ENCODE data around the gene ANKS1B.
"Not testable (repeated sequence)": the region's sequence is repeated elsewhere in the genome, so short reads cannot be mapped to it uniquely, and the experiment has no call there.

ANKS1B gene

DNA sequence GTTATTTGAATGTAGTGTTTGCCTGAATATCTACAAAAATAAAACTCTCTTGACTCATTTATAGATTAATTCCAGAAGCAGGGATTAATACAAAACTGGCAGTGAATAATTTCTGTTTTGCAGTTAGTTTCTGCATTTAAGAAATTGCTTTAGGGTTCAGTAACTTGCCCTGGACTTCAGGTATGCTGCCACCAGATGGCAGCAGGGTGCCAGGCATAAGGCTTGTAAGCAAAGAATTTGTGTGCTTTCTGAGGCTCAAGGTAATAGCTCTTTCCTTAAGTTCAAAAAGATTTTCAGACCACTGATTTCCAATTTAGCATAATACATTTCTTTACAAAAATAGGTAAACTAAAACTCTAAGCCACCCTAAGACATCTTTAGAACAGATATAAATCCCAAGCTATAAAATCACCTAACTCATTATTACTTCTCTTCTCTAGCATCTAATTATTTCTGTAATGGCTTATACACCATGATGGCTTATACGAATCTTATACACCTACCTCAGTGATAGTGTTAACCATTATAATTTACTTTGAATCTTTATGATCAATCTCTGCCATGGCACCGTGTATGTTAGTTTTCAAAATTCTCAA, 941.3 kb downstream of the ANKS1B start:
- H3K9ac ChIP-seq: no peak overlapping the region
- no peaks in the 10 kb centered on the region for H3K36me3 ChIP-seq (ENCODE audit: control insufficient read depth, insufficient read depth, low read length)
- H2AFZ ChIP-seq: no peak overlapping the region
- no peaks in the 10 kb centered on the region for H3K27me3 ChIP-seq (ENCODE audit: control insufficient read depth, insufficient read depth, low read length)
- no peak overlapping the region for H3K4me2 ChIP-seq (ENCODE audit: low read length)
- H3K4me1 ChIP-seq: no peaks in the 10 kb centered on the region
- H3K4me3 ChIP-seq (ENCODE audit: low read depth, low read length): no peak overlapping the region
- no peak overlapping the region for H3K27ac ChIP-seq
- TF ChIP-seq, protein P1, sequence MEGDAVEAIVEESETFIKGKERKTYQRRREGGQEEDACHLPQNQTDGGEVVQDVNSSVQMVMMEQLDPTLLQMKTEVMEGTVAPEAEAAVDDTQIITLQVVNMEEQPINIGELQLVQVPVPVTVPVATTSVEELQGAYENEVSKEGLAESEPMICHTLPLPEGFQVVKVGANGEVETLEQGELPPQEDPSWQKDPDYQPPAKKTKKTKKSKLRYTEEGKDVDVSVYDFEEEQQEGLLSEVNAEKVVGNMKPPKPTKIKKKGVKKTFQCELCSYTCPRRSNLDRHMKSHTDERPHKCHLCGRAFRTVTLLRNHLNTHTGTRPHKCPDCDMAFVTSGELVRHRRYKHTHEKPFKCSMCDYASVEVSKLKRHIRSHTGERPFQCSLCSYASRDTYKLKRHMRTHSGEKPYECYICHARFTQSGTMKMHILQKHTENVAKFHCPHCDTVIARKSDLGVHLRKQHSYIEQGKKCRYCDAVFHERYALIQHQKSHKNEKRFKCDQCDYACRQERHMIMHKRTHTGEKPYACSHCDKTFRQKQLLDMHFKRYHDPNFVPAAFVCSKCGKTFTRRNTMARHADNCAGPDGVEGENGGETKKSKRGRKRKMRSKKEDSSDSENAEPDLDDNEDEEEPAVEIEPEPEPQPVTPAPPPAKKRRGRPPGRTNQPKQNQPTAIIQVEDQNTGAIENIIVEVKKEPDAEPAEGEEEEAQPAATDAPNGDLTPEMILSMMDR (IDR thresholded peaks at IDR 0.05): peak; percentile 36
- H3K79me2 ChIP-seq: no peaks in the 10 kb centered on the region
- H3K9me3 ChIP-seq (ENCODE audit: control insufficient read depth, low read length): no peaks in the 10 kb centered on the region

DNA sequence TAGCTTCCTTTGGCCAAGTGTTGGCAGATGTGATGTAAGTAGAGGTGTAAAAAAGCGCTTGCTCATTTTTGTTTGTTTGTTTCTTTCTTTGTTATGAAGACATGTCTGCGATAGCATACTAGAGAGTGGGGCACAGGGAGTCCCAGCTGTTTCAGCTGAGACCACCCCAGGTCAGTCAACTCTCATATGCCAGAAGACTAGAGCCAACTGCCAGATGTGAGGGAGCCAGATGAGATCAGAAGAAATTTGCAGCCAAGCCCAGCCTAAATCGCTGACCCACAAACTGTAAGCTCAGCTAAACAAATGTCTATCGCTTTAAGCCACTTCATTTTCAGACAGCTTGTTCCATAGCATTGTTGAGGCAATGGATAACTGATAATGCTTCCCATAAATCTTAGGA, 942.5 kb downstream of the ANKS1B start:
- TF ChIP-seq, protein P1 (IDR thresholded peaks at IDR 0.05): no peak
- H3K9me3 ChIP-seq (ENCODE audit: control insufficient read depth, low read length): no peaks in the 10 kb centered on the region
- H3K4me3 ChIP-seq (ENCODE audit: low read depth, low read length): no peak overlapping the region
- H2AFZ ChIP-seq: no peak overlapping the region
- no peak overlapping the region for H3K4me2 ChIP-seq (ENCODE audit: low read length)
- H3K27me3 ChIP-seq (ENCODE audit: control insufficient read depth, insufficient read depth, low read length): no peaks in the 10 kb centered on the region
- H3K4me1 ChIP-seq: no peaks in the 10 kb centered on the region
- no peak overlapping the region for H3K9ac ChIP-seq
- H3K79me2 ChIP-seq: no peaks in the 10 kb centered on the region
- no peak overlapping the region for H3K27ac ChIP-seq
- H3K36me3 ChIP-seq (ENCODE audit: control insufficient read depth, insufficient read depth, low read length): no peaks in the 10 kb centered on the region

DNA sequence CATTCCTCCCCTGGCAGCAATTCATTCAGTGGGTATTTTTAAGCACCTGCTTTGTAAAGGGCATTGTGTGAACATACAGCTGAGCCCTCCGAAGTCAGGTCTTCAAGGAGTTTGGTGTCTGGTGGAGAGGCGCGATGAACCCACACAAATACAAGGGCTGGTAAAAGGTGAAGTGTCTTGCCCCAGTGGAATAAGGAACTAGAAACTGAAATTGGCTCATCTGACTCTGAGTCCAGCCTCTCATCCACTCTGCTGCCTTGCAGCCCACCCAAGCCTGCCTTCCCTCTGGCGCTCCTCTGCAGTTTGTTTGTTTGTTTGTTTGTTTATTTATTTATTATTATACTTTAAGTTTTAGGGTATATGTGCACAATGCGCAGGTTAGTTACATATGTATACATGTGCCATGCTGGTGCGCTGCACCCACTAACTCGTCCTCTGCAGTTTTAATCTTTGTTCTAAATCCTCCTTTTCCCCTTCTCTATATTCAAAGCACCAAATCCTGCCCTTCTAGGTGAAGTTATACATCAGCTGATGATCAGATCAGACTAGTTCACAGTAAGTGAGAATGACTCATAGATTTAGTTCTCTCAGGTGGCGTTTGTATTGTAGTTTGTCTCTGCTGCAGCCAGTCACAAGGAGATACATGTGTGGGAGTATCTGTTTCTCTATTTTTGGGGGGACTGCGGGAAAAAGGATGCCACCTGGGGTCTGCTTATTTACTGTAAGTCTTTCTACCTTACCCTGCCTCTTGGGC, 945.2 kb downstream of the ANKS1B start:
- Histone ChIP-seq H2AFZ (no peak overlapping the region), H3K4me1 (no peaks in the 10 kb centered on the region), H3K4me2 (ENCODE audit: low read length) (no peak overlapping the region), H3K27ac (no peak overlapping the region), H3K4me3 (ENCODE audit: low read depth, low read length) (no peak overlapping the region), H3K27me3 (ENCODE audit: control insufficient read depth, insufficient read depth, low read length) (no peaks in the 10 kb centered on the region), H3K36me3 (ENCODE audit: control insufficient read depth, insufficient read depth, low read length) (no peaks in the 10 kb centered on the region), H3K79me2 (no peaks in the 10 kb centered on the region), H3K9ac (no peak overlapping the region), H3K9me3 (ENCODE audit: control insufficient read depth, low read length) (no peaks in the 10 kb centered on the region)
- TF ChIP-seq, protein P1 (IDR thresholded peaks at IDR 0.05): no peak

DNA sequence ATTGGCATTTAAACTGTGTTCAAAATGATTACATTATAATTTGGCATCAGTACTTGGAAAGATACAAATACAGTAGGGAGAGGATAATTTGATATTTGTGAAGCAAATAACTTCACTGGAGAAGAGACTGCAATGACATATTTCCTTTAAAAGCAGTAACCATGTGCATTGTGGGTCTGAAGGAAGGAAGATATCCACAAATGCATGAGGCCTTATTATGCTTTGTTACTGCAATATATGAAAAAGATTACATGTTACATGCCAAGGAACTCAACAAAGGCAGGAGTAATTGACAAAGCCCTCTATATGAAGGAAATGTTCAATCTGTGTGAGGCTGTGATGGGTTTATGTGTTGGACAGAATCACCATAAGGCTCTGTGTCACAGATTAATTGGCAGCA, 948.2 kb downstream of the ANKS1B start:
- Histone ChIP-seq H3K79me2 (no peaks in the 10 kb centered on the region), H3K27me3 (ENCODE audit: control insufficient read depth, insufficient read depth, low read length) (no peaks in the 10 kb centered on the region), H3K36me3 (ENCODE audit: control insufficient read depth, insufficient read depth, low read length) (no peaks in the 10 kb centered on the region), H2AFZ (no peak overlapping the region), H3K4me3 (ENCODE audit: low read depth, low read length) (no peak overlapping the region), H3K27ac (no peak overlapping the region), H3K4me2 (ENCODE audit: low read length) (no peak overlapping the region), H3K4me1 (no peaks in the 10 kb centered on the region), H3K9ac (no peak overlapping the region), H3K9me3 (ENCODE audit: control insufficient read depth, low read length) (no peaks in the 10 kb centered on the region)
- TF ChIP-seq, protein P1 (IDR thresholded peaks at IDR 0.05): no peak

DNA sequence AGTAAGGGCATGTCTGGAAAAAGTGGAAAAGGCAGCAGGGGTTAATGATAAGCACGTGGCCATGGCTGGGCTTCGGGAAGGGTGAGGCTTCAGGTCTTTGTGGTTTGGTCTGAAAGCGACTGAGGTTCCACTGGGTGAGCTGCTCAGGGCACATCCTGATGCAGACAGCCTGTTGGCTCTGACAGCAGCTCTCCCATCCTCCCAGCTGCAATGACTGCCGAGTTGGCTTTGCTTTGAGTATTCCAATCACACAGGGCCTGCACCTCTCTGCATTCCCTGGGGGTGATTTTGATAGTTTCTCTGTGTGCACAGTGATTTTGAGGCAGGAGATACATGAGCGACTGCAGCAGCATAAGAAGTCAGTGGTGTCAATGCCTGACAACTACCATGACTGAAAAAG, 948.9 kb downstream of the ANKS1B start:
- Histone ChIP-seq H3K4me2 (ENCODE audit: low read length) (no peak overlapping the region), H3K4me3 (ENCODE audit: low read depth, low read length) (no peak overlapping the region), H3K79me2 (no peaks in the 10 kb centered on the region)

DNA sequence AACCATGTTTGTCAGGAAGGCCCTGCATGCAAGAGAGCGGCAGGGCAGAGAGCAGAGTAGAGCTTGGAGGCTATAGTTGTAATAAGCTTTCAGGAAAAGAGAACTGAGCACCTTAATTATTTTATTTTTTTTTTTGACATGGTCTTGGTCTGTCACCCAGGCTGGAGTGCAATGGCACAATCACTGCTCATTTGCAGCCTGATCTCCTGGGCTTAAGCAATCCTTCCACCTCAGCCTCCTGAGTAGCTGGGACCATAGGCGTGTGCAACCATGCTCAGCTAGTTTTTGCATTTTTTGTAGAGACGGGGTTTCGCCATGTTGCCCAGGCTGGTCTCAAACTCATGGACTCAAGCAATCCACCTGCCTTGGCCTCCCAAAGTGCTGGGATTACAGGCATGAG, 950.5 kb downstream of the ANKS1B start:
- H3K27ac ChIP-seq; H3K4me1 ChIP-seq; H2AFZ ChIP-seq; H3K4me3 ChIP-seq (ENCODE audit: low read depth, low read length); H3K9me3 ChIP-seq (ENCODE audit: control insufficient read depth, low read length); H3K79me2 ChIP-seq; H3K27me3 ChIP-seq (ENCODE audit: control insufficient read depth, insufficient read depth, low read length); H3K9ac ChIP-seq; H3K4me2 ChIP-seq (ENCODE audit: low read length); H3K36me3 ChIP-seq (ENCODE audit: control insufficient read depth, insufficient read depth, low read length): not testable (repeated sequence)

More for the DNA sequence above, 948.9 kb downstream of the ANKS1B start:
- Histone ChIP-seq H3K9ac (no peak overlapping the region), H2AFZ (no peak overlapping the region), H3K27ac (no peak overlapping the region), H3K36me3 (ENCODE audit: control insufficient read depth, insufficient read depth, low read length) (no peaks in the 10 kb centered on the region), H3K4me1 (no peaks in the 10 kb centered on the region), H3K9me3 (ENCODE audit: control insufficient read depth, low read length) (no peaks in the 10 kb centered on the region), H3K27me3 (ENCODE audit: control insufficient read depth, insufficient read depth, low read length) (no peaks in the 10 kb centered on the region)
- TF ChIP-seq, protein P1 (IDR thresholded peaks at IDR 0.05): no peak

Data from parathyroid adenoma (tissue), 2 donors.